PC-3 (cell line): ENCODE data around the gene NKD1.

Experiments used
- CTCF ChIP-seq: fragments of 300-600 bp; sonication (generic); conservative IDR thresholded peaks from 2 replicates; pipeline ENCODE4 v1.5.1; 2017; ENCODE audit warnings: antibody characterized with exemption, low read depth, mild to moderate bottlenecking, low read length
- EZH2 ChIP-seq: fragments of 300-600 bp; sonication (generic); IDR thresholded peaks from one replicate; pipeline ENCODE4 v1.6.1; 2017; ENCODE audit warnings: antibody characterized with exemption, mild to moderate bottlenecking, low read length; ENCODE audit not compliant: unreplicated experiment

DNA sequence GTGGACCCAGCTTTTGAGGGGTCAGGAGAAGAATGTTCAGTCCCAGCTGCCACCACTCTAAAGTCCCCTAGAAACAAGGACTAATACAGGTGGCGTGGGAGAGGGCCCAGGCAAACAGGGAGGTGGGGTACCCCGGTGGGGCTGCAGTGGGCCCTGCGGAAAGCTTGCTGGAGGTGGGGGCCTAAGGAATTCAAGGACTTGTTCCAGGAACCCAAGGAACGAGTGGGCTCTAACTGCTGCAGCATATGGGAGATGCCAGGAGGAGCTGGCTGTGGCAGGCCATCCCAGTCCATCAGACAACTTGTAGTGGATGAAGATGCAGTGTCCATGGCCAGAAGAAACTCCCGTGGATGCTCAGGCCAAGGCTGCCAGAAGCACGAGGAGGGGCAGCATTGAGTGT is 122.3 kb downstream of the NKD1 start:
- TF ChIP-seq CTCF (no peak), EZH2 (no peak)
